Tibial artery (tissue), 4 donors: Measurements from ENCODE around the gene PPFIA3.

Experiments used
- DNase-seq, 2 donors: peaks; one replicate each; pipeline ENCODE4 v3.0.0-alpha.2; 2019
- H3K27ac ChIP-seq, 2 donors: fragments of 200-600 bp; sonication (generic) in 1 of 2; 1 replicate in 1 of 2; 2 replicates in 1 of 2; pipeline ENCODE4 v1.5.1; 2018 to 2019; ENCODE audit warnings: mild to moderate bottlenecking in 1 of 2
- H3K27me3 ChIP-seq, 2 donors: fragments of 200-600 bp; sonication (generic) in 1 of 2; one replicate each; pipeline versions ENCODE4 v1.5.1 to v1.6.0; 2016 to 2019
- H3K36me3 ChIP-seq, 3 donors: fragments of 200-600 bp; sonication (generic) in 2 of 3; one replicate each; pipeline ENCODE4 v1.5.1; 2016 to 2019; ENCODE audit warnings: mild to moderate bottlenecking in 2 of 3
- H3K4me1 ChIP-seq, 4 donors: fragments of 200-600 bp; sonication (generic) in 2 of 4; 1 replicate in 3 of 4; 2 replicates in 1 of 4; pipeline ENCODE4 v1.5.1; 2016 to 2019
- H3K4me3 ChIP-seq, 2 donors: fragments of 200-600 bp; sonication (generic) in 1 of 2; 1 replicate in 1 of 2; 2 replicates in 1 of 2; pipeline ENCODE4 v1.5.1; 2018 to 2019; ENCODE audit warnings: mild to moderate bottlenecking in 2 of 2
- H3K9me3 ChIP-seq, 3 donors: fragments of 200-600 bp; sonication (generic) in 1 of 3; one replicate each; pipeline ENCODE4 v1.5.1; 2016 to 2019
- intact Hi-C: fragments of 100-400 bp; cut with DNase I; formaldehyde crosslinking; loops from one replicate; pipeline ENCODE4 v1.15.0; 2023; ENCODE audit warnings: low total_unique reads
- TF ChIP-seq, protein P1 (sequence below), 2 experiments: fragments of 200-600 bp in 1 of 2; fragments of 450-650 bp in 1 of 2; IDR thresholded peaks; one replicate each; pipeline ENCODE4 v1.5.1; 2017 to 2019; ENCODE audit warnings: antibody characterized with exemption in 2 of 2, mild to moderate bottlenecking in 1 of 2, moderate library complexity in 1 of 2

The PPFIA3 gene

DNA sequence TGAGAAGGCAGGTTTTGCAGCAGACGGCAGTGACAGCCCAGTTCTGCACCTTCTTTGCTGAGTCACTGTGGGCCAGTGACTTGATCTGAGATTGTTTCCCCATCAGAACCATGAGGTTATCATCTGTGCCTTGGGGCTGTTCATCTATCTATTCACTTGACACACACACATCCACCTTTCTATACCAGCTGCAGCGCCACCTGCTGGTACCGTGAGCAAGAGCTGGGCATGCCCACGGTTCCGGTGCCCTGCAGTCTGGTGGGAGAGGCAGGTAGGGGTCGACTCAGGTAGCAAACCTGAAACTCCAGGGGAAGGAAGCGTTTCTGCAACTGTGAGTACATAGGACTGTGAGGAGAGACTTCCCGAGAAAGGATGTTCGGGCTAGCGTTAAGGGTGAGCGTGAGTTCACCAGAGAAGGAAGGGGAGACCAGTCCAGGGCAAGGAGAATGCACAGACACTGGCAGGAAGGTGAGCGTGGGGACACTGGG lies 12.7 kb upstream of the PPFIA3 start:
- no peaks in the 10 kb centered on the region for H3K27me3 ChIP-seq
- H3K4me1 ChIP-seq: peaks cover 0 to 20% (median 10%) of the 10 kb centered on the region in 4 donors
- peaks cover 54 to 79% (median 68%) of the 10 kb centered on the region in 3 donors for H3K36me3 ChIP-seq
- no peak overlapping the region for H3K4me3 ChIP-seq
- H3K9me3 ChIP-seq: no peaks in the 10 kb centered on the region
- no peak overlapping the region for H3K27ac ChIP-seq
- no peak for DNase-seq
- TF ChIP-seq, protein P1, sequence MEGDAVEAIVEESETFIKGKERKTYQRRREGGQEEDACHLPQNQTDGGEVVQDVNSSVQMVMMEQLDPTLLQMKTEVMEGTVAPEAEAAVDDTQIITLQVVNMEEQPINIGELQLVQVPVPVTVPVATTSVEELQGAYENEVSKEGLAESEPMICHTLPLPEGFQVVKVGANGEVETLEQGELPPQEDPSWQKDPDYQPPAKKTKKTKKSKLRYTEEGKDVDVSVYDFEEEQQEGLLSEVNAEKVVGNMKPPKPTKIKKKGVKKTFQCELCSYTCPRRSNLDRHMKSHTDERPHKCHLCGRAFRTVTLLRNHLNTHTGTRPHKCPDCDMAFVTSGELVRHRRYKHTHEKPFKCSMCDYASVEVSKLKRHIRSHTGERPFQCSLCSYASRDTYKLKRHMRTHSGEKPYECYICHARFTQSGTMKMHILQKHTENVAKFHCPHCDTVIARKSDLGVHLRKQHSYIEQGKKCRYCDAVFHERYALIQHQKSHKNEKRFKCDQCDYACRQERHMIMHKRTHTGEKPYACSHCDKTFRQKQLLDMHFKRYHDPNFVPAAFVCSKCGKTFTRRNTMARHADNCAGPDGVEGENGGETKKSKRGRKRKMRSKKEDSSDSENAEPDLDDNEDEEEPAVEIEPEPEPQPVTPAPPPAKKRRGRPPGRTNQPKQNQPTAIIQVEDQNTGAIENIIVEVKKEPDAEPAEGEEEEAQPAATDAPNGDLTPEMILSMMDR (IDR thresholded peaks at IDR 0.05): peak; percentile 63 to 68
- intact Hi-C loops: loop anchor here (5.0 kb wide), 1 partner anchor 36 kb away; no protein-coding TSS in a partner anchor

DNA sequence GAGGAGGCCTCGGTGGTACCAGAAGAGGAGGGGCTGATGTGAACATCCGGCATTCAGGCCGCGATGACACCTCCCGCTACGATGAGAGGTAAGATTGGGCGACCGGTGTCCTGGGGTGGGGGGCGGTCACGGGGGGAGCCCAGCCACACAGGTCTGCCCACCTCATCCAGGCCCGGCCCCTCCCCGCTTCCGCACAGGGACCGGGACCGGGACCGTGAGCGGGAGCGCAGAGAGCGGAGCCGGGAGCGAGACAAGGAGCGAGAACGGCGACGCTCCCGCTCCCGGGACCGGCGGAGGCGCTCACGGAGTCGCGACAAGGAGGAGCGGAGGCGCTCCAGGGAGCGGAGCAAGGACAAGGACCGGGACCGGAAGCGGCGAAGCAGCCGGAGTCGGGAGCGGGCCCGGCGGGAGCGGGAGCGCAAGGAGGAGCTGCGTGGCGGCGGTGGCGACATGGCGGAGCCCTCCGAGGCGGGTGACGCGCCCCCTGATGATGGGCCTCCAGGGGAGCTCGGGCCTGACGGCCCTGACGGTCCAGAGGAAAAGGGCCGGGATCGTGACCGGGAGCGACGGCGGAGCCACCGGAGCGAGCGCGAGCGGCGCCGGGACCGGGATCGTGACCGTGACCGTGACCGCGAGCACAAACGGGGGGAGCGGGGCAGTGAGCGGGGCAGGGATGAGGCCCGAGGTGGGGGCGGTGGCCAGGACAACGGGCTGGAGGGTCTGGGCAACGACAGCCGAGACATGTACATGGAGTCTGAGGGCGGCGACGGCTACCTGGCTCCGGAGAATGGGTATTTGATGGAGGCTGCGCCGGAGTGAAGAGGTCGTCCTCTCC lies 11.5 kb upstream of the PPFIA3 start:
- Histone ChIP-seq H3K4me3 (no peak overlapping the region), H3K36me3 (peaks cover 42 to 67% (median 57%) of the 10 kb centered on the region in 3 donors), H3K9me3 (no peaks in the 10 kb centered on the region), H3K27me3 (no peaks in the 10 kb centered on the region), H3K27ac (no peak overlapping the region), H3K4me1 (peaks cover 0 to 20% (median 10%) of the 10 kb centered on the region in 4 donors)
- DNase-seq: no peak
- TF ChIP-seq, protein P1 (IDR thresholded peaks at IDR 0.05): no peak
- intact Hi-C loops: loop anchor here (5.0 kb wide), 1 partner anchor 34 kb away; no protein-coding TSS in a partner anchor

DNA sequence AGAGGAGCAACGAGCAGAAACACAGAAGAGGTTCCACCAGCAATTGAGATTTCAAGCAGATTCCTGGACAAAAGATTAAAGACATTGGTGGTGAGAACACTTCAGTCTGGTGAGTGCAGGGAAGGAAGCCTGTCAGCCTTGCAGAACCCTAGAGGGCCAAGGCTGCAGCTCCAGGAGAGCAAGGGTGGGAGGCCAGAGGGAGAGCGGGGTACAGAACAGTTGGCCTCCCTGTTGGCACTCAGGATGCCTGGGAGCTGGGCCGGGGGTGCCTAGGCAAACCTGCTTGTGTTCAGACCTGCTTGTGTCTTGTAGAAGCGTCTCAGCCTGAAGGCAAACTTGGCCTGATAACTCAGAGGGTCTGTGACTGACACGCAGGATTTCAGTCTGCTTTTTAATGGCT lies 10.3 kb upstream of the PPFIA3 start:
- no peak overlapping the region for H3K27ac ChIP-seq
- DNase-seq: no peak

DNA sequence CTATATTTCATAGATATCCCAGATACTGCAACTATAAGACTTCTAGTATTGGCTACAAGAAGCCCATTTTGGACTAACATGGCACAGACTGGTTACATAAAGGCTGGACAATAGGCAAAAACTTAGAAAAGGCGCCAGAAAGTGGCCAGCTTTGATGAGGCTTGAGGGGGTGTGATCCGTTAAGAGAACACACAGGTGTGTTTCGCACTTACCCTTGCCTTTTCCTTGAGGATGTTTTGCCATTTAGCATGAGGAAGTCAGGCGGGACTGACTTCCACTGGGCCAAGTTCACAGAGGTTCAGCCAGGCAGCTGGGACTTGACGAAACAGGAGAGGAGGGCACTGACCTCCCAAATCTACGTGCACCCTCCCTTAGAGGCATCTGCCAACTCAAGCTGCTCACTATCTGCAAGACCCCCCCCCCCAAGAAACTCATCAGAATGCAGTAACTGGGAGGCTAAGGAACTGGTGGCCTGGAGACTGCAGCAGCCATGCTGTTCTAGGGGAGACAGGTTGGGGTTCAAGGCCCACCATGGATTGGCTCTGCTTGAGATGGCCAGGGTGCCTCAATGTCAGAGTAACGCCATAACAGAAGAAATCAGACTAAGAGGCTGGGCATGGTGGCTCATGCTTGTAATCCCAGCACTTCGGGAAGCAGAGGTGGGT lies 9.6 kb upstream of the PPFIA3 start:
- peaks cover 27 to 48% (median 38%) of the 10 kb centered on the region in 3 donors for H3K36me3 ChIP-seq
- no peaks in the 10 kb centered on the region for H3K9me3 ChIP-seq
- no peaks in the 10 kb centered on the region for H3K27me3 ChIP-seq
- TF ChIP-seq, protein P1 (IDR thresholded peaks at IDR 0.05): no peak
- peak overlapping the region in 1 of 2 donors; percentile 65 for H3K27ac ChIP-seq
- DNase-seq: no peak
- intact Hi-C loops: loop anchor here (5.0 kb wide), 1 partner anchor 33 kb away; no protein-coding TSS in a partner anchor
- H3K4me3 ChIP-seq: no peak overlapping the region
- H3K4me1 ChIP-seq: peaks cover 0 to 26% (median 15%) of the 10 kb centered on the region in 4 donors

More for the DNA sequence above, 10.3 kb upstream of the PPFIA3 start:
- Histone ChIP-seq H3K9me3 (no peaks in the 10 kb centered on the region), H3K27me3 (no peaks in the 10 kb centered on the region), H3K36me3 (peaks cover 33 to 55% (median 45%) of the 10 kb centered on the region in 3 donors), H3K4me1 (peaks cover 0 to 26% (median 14%) of the 10 kb centered on the region in 4 donors), H3K4me3 (no peak overlapping the region)
- TF ChIP-seq, protein P1 (IDR thresholded peaks at IDR 0.05): no peak
- intact Hi-C loops: loop anchor here (5.0 kb wide), 1 partner anchor 33 kb away; no protein-coding TSS in a partner anchor

DNA sequence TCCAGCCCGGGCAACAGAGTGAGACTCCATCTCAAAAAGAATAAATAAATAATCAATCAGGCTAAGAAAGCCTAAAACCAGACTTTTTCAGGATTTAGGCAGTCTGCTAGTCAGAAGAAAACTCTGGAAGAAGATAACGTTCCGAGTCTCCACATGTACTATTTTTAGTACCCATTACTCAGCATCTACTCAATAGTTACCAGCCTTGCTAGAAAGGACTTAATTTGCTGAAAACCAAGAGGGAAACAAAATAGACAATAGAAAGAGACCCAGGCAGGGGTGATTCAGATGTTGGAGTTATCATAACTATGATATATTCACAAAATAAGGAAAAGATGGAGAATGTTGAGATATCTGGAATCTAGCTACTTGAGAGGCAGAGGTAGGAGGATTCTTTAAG lies 8.8 kb upstream of the PPFIA3 start:
- Histone ChIP-seq H3K9me3 (no peaks in the 10 kb centered on the region), H3K36me3 (peaks cover 18 to 40% (median 30%) of the 10 kb centered on the region in 3 donors), H3K27me3 (no peaks in the 10 kb centered on the region), H3K4me1 (peaks cover 0 to 31% (median 19%) of the 10 kb centered on the region in 4 donors), H3K4me3 (no peak overlapping the region), H3K27ac (peak overlapping the region in 1 of 2 donors; percentile 65)
- TF ChIP-seq, protein P1 (IDR thresholded peaks at IDR 0.05): no peak
- DNase-seq: no peak
- intact Hi-C loops: no loop called here
